ENCODE measurements around the gene BEST3. TPM values are rescaled to one million over a fixed set of nuclear protein-coding genes. Genes with fewer than 3 reads are reported as not detected.
"Not testable (repeated sequence)": the region's sequence is repeated elsewhere in the genome, so short reads cannot be mapped to it uniquely, and the experiment has no call there.

The BEST3 gene
- total RNA-seq, 1 experiment from 2014 or later, result 0.54 TPM

DNA sequence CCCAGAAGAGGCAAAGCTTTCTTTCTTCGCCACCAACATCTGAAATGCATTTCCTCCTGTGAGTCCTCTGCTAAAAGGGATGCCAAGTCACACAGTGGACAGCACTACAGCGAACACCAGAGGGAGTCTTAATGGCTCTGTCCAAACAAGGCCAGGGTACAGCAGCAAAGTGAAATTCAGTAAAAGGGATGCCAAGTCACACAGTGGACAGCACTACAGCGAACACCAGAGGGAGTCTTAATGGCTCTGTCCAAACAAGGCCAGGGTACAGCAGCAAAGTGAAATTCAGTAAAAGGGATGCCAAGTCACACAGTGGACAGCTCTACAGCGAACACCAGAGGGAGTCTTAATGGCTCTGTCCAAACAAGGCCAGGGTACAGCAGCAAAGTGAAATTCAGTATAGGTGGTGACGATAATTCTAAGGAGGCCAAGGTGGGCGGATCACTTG lies 34.1 kb downstream of the BEST3 start:
- H3K36me3 ChIP-seq (ENCODE audit: control insufficient read depth in 1 of 2, insufficient read depth in 2 of 2, low read length in 2 of 2); RAD21 ChIA-PET (ENCODE audit: low non-redundant PET in 1 of 2, low total read pairs in 2 of 2, uncharacterized antibody in 2 of 2, unreplicated experiment in 2 of 2); BruUV-seq (replicated peaks); H3K9ac ChIP-seq (ENCODE audit: low read length); H3K79me2 ChIP-seq (ENCODE audit: insufficient read depth, low read length); H2AFZ ChIP-seq (ENCODE audit: low read depth, low read length, poor library complexity, severe bottlenecking); H3K27me3 ChIP-seq (ENCODE audit: insufficient read depth, low read length); H3K4me3 ChIP-seq (replicated peaks in 1 of 2; ENCODE audit: low read depth in 1 of 2, low read length in 2 of 2); H4K20me1 ChIP-seq (ENCODE audit: insufficient read depth); H3K4me1 ChIP-seq (ENCODE audit: control insufficient read depth in 1 of 2, insufficient read depth in 2 of 2, low read length in 2 of 2); H3K4me2 ChIP-seq (ENCODE audit: low read length); H3K27ac ChIP-seq (ENCODE audit: low read depth, low read length); POLR2A ChIA-PET; H3K9me2 ChIP-seq (ENCODE audit: insufficient read depth); H3K9me3 ChIP-seq (ENCODE audit: control insufficient read depth in 1 of 2, insufficient read depth in 1 of 2, low read depth in 1 of 2, low read length in 2 of 2): not testable (repeated sequence)
- peak; percentile 51; the same call in 1 of the 2 replicates for TF ChIP-seq RAD21 (IDR thresholded peaks at IDR 0.05; ENCODE audit: low read depth)
- peak; percentile 44; the same call in 1 of the 2 replicates for TF ChIP-seq EGR1 (IDR thresholded peaks at IDR 0.05; ENCODE audit: low read depth)
- TF ChIP-seq, protein P1, sequence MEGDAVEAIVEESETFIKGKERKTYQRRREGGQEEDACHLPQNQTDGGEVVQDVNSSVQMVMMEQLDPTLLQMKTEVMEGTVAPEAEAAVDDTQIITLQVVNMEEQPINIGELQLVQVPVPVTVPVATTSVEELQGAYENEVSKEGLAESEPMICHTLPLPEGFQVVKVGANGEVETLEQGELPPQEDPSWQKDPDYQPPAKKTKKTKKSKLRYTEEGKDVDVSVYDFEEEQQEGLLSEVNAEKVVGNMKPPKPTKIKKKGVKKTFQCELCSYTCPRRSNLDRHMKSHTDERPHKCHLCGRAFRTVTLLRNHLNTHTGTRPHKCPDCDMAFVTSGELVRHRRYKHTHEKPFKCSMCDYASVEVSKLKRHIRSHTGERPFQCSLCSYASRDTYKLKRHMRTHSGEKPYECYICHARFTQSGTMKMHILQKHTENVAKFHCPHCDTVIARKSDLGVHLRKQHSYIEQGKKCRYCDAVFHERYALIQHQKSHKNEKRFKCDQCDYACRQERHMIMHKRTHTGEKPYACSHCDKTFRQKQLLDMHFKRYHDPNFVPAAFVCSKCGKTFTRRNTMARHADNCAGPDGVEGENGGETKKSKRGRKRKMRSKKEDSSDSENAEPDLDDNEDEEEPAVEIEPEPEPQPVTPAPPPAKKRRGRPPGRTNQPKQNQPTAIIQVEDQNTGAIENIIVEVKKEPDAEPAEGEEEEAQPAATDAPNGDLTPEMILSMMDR (IDR thresholded peaks at IDR 0.05 in 2 of 3, conservative IDR thresholded peaks at IDR 0.05 in 1 of 3; ENCODE audit: borderline replicate concordance in 1 of 3, insufficient read depth in 1 of 3, low read depth in 2 of 3, low read length in 2 of 3), result peak; percentile 42 to 71 (median 44)
- peak; percentile 60 for TF ChIP-seq SRF (IDR thresholded peaks at IDR 0.05; ENCODE audit: low read depth)
- CTCF ChIA-PET, result interaction anchor here (0.9 to 1.0 kb wide), 2 partner anchors 13 to 25 kb away, joined by 3 read pairs; no protein-coding TSS in a partner anchor
- DNase-seq (ENCODE audit: low read depth, low spot score) (peak; percentile 54), ATAC-seq (peak; percentile 98)
- intact Hi-C loops (cut with micrococcal nuclease), result loop anchor here (5.0 to 10.0 kb wide), 2 partner anchors 72 to 1060 kb away; partner anchors contain the start of gene RAB3IP

DNA sequence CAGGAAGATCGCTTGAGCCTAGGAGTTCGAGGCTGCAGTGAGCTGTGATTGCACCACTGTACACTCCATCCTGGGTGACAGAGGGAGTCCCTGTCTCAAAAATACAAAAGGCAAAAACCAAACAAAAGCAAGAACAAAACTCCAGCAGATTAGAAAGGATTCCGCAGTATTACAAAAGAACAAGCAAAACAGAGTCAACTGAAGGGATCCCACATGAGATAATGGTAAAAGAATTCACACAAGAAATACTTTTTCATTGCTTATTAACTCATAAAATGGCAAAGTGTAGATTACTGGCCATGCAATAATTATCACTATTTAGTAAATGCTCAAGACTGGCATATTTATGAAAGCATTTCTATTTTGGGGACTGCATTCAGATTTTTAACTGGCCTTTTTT lies 35.4 kb downstream of the BEST3 start:
- TF ChIP-seq, protein P2, sequence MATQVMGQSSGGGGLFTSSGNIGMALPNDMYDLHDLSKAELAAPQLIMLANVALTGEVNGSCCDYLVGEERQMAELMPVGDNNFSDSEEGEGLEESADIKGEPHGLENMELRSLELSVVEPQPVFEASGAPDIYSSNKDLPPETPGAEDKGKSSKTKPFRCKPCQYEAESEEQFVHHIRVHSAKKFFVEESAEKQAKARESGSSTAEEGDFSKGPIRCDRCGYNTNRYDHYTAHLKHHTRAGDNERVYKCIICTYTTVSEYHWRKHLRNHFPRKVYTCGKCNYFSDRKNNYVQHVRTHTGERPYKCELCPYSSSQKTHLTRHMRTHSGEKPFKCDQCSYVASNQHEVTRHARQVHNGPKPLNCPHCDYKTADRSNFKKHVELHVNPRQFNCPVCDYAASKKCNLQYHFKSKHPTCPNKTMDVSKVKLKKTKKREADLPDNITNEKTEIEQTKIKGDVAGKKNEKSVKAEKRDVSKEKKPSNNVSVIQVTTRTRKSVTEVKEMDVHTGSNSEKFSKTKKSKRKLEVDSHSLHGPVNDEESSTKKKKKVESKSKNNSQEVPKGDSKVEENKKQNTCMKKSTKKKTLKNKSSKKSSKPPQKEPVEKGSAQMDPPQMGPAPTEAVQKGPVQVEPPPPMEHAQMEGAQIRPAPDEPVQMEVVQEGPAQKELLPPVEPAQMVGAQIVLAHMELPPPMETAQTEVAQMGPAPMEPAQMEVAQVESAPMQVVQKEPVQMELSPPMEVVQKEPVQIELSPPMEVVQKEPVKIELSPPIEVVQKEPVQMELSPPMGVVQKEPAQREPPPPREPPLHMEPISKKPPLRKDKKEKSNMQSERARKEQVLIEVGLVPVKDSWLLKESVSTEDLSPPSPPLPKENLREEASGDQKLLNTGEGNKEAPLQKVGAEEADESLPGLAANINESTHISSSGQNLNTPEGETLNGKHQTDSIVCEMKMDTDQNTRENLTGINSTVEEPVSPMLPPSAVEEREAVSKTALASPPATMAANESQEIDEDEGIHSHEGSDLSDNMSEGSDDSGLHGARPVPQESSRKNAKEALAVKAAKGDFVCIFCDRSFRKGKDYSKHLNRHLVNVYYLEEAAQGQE (IDR thresholded peaks at IDR 0.05; ENCODE audit: low read depth), result no peak
- no peak for TF ChIP-seq SRF (IDR thresholded peaks at IDR 0.05; ENCODE audit: low read depth)
- no peak for TF ChIP-seq CEBPB (IDR thresholded peaks at IDR 0.05; ENCODE audit: low read depth)
- no peak for TF ChIP-seq RAD21 (IDR thresholded peaks at IDR 0.05; ENCODE audit: low read depth)
- no peak for TF ChIP-seq SP1 (IDR thresholded peaks at IDR 0.05; ENCODE audit: low read depth)
- TF ChIP-seq TCF7L2 (IDR thresholded peaks at IDR 0.05; ENCODE audit: borderline replicate concordance, extremely low read depth, insufficient read depth, insufficient read length), result no peak
- no peak for TF ChIP-seq SIN3A (IDR thresholded peaks at IDR 0.05; ENCODE audit: low read depth)
- TF ChIP-seq, protein P3, sequence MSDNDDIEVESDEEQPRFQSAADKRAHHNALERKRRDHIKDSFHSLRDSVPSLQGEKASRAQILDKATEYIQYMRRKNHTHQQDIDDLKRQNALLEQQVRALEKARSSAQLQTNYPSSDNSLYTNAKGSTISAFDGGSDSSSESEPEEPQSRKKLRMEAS (IDR thresholded peaks at IDR 0.05), result no peak
- Histone ChIP-seq H3K27me3 (ENCODE audit: insufficient read depth, low read length) (no peaks in the 10 kb centered on the region), H3K4me1 (ENCODE audit: control insufficient read depth in 1 of 2, insufficient read depth in 2 of 2, low read length in 2 of 2) (no peaks in the 10 kb centered on the region), H3K9me3 (ENCODE audit: control insufficient read depth in 1 of 2, insufficient read depth in 1 of 2, low read depth in 1 of 2, low read length in 2 of 2) (no peaks in the 10 kb centered on the region), H3K36me3 (ENCODE audit: control insufficient read depth in 1 of 2, insufficient read depth in 2 of 2, low read length in 2 of 2) (no peaks in the 10 kb centered on the region), H3K4me2 (ENCODE audit: low read length) (no peak overlapping the region), H4K20me1 (ENCODE audit: insufficient read depth) (no peaks in the 10 kb centered on the region), H3K27ac (ENCODE audit: low read depth, low read length) (no peak overlapping the region), H3K4me3 (replicated peaks in 1 of 2; ENCODE audit: low read depth in 1 of 2, low read length in 2 of 2) (no peak overlapping the region), H3K9me2 (ENCODE audit: insufficient read depth) (no peaks in the 10 kb centered on the region), H3K9ac (ENCODE audit: low read length) (no peak overlapping the region), H2AFZ (ENCODE audit: low read depth, low read length, poor library complexity, severe bottlenecking) (no peak overlapping the region), H3K79me2 (ENCODE audit: insufficient read depth, low read length) (no peaks in the 10 kb centered on the region)
- intact Hi-C loops (cut with micrococcal nuclease), result loop anchor here (10.0 kb wide), 1 partner anchor 1061 kb away; no protein-coding TSS in a partner anchor
- no TSS peak for BruUV-seq (replicated peaks)
- DNase-seq (ENCODE audit: low read depth, low spot score) (no peak), ATAC-seq (no peak)
- CTCF ChIA-PET, result no interaction called here
- RAD21 ChIA-PET (ENCODE audit: low non-redundant PET in 1 of 2, low total read pairs in 2 of 2, uncharacterized antibody in 2 of 2, unreplicated experiment in 2 of 2), result no interaction called here
- POLR2A ChIA-PET, result no interaction called here
